Osteocyte (in vitro differentiated cells): Measurements from ENCODE around the gene YBEY. TPM values are rescaled to one million over a fixed set of nuclear protein-coding genes. Genes with fewer than 3 reads are reported as not detected.

ENCODE experiments used
- DNase-seq: peaks from one replicate; pipeline ENCODE4 v3.0.0; 2021; ENCODE audit warnings: mixed read lengths; ENCODE audit not compliant: unreplicated experiment; ENCODE audit errors: extremely low spot score
- H3K27ac Mint-ChIP-seq: one replicate; pipeline ENCODE4 v1.8.0; 2021; ENCODE audit warnings: mild to moderate bottlenecking, mixed read lengths; ENCODE audit not compliant: unreplicated experiment
- H3K27me3 Mint-ChIP-seq: one replicate; pipeline ENCODE4 v1.8.0; 2021; ENCODE audit warnings: mixed read lengths; ENCODE audit not compliant: unreplicated experiment
- H3K36me3 Mint-ChIP-seq: one replicate; pipeline ENCODE4 v1.8.0; 2021; ENCODE audit warnings: mixed read lengths; ENCODE audit not compliant: unreplicated experiment
- H3K4me1 Mint-ChIP-seq: one replicate; pipeline ENCODE4 v1.8.0; 2021; ENCODE audit warnings: mixed read lengths; ENCODE audit not compliant: unreplicated experiment
- H3K4me3 Mint-ChIP-seq: one replicate; pipeline ENCODE4 v1.8.0; 2021; ENCODE audit warnings: mild to moderate bottlenecking, moderate library complexity, mixed read lengths; ENCODE audit not compliant: unreplicated experiment
- H3K9me3 Mint-ChIP-seq: one replicate; pipeline ENCODE4 v1.8.0; 2021; ENCODE audit warnings: mixed read lengths; ENCODE audit not compliant: unreplicated experiment
- total RNA-seq: library from RNA; stranded (reverse); gene quantifications from 2 replicates; pipeline ENCODE4 v1.2.1, GENCODE V29; 2021
- TF ChIP-seq, protein P1 (sequence below): fragments of 200-600 bp; sonication (generic); IDR thresholded peaks from 2 replicates; pipeline ENCODE4 v1.5.0; 2021; ENCODE audit warnings: antibody characterized with exemption, mild to moderate bottlenecking, moderate library complexity

The YBEY gene
- total RNA-seq, 1 donor from 2014 or later = 17.9 TPM

DNA sequence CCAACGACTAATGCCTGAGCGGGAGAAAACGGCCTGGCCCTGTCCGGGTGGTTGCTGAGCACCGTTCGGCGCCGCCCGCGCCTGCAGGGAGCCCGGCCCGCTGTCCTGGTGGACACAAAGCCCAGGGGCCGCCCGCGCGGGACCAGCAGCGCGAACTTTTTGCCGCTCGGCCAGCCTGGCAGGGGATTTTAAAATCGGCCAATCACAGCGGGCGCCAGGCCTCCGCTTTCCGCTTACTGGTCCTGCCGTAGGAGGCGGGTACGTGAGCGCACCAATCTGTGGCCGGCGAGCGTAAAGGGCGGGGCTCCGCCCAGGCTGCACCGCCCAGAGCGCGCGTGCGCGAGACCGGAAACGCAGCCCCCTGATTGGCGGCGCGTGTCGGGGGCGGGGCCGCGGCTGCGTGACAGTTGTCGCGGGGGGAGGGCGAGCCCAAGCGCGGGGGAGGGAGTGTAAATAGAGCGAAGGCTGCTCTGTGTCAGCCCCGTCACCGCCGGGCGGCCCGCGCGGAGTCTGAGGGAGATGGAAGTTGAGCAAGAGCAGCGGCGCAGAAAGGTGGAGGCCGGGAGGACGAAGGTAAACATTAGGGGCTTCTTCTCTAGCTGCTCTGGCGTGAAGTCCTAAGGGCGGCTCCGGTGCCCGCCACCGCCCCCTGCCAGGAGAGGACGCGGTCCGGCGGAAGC, 37.7 kb downstream of the YBEY start, which contains the start of the genes C21orf58 and PCNT:
TSS of gene C21orf58 (minus strand) at position 161 of the 680 bp plus-strand sequence. CDS start 1,132 bp downstream, outside the sequence.
TSS of gene PCNT (plus strand) at position 447 of the 680 bp plus-strand sequence. CDS start at position 520, 73 bp downstream.
- H3K27me3 Mint-ChIP-seq = no peaks in the 10 kb centered on the region
- H3K9me3 Mint-ChIP-seq = no peaks in the 10 kb centered on the region
- peaks cover 43% of the 10 kb centered on the region for H3K4me1 Mint-ChIP-seq
- peak within 1 kb of the TSS; percentile 97 for H3K27ac Mint-ChIP-seq
- H3K4me3 Mint-ChIP-seq = peak within 1 kb of the TSS; percentile 95
- peaks cover 13% of the 10 kb centered on the region for H3K36me3 Mint-ChIP-seq
- DNase-seq = peak; percentile 100
- TF ChIP-seq, protein P1, sequence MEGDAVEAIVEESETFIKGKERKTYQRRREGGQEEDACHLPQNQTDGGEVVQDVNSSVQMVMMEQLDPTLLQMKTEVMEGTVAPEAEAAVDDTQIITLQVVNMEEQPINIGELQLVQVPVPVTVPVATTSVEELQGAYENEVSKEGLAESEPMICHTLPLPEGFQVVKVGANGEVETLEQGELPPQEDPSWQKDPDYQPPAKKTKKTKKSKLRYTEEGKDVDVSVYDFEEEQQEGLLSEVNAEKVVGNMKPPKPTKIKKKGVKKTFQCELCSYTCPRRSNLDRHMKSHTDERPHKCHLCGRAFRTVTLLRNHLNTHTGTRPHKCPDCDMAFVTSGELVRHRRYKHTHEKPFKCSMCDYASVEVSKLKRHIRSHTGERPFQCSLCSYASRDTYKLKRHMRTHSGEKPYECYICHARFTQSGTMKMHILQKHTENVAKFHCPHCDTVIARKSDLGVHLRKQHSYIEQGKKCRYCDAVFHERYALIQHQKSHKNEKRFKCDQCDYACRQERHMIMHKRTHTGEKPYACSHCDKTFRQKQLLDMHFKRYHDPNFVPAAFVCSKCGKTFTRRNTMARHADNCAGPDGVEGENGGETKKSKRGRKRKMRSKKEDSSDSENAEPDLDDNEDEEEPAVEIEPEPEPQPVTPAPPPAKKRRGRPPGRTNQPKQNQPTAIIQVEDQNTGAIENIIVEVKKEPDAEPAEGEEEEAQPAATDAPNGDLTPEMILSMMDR = no peak

DNA sequence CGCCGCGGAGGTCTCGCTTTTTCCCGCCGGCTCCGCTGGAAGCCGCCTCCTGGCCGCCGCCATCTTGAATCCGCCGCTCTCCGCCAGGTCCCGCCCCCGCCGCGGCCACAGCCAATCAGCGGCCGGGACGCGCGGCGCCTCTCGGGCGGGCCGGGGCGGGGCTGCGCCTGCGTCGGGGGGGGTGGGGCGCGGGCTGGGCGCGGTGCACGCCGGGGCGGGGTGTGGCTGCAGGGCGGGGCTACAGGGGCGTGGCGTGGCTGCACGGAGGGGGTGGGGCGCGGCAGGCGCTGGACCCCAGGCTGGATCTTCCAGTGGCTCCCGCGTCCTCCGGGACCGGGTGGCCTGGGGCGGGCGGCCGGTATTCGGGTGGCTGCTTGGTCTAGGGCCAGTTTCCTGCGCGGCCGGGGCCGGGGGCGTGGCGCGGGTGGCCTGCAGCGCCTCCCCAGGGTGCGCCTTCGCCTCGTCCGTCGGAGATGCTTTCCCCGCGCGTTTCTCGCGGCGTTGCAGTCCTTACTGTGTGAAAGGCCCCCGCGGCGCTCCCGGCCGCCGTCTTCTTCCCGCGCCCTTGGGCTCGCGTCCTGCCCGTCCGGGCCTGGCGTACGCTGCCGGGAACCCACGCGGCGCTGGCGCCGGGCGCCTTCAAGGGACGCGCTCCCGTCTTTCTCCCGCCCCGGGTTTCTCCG, 38.4 kb downstream of the YBEY start:
- H3K36me3 Mint-ChIP-seq = peaks cover 17% of the 10 kb centered on the region
- peak overlapping the region; percentile 95 for H3K4me3 Mint-ChIP-seq
- H3K27me3 Mint-ChIP-seq = no peaks in the 10 kb centered on the region
- peak overlapping the region; percentile 97 for H3K27ac Mint-ChIP-seq
- no peaks in the 10 kb centered on the region for H3K9me3 Mint-ChIP-seq
- H3K4me1 Mint-ChIP-seq = peaks cover 43% of the 10 kb centered on the region
- TF ChIP-seq, protein P1 = no peak
- DNase-seq = peak; percentile 95

DNA sequence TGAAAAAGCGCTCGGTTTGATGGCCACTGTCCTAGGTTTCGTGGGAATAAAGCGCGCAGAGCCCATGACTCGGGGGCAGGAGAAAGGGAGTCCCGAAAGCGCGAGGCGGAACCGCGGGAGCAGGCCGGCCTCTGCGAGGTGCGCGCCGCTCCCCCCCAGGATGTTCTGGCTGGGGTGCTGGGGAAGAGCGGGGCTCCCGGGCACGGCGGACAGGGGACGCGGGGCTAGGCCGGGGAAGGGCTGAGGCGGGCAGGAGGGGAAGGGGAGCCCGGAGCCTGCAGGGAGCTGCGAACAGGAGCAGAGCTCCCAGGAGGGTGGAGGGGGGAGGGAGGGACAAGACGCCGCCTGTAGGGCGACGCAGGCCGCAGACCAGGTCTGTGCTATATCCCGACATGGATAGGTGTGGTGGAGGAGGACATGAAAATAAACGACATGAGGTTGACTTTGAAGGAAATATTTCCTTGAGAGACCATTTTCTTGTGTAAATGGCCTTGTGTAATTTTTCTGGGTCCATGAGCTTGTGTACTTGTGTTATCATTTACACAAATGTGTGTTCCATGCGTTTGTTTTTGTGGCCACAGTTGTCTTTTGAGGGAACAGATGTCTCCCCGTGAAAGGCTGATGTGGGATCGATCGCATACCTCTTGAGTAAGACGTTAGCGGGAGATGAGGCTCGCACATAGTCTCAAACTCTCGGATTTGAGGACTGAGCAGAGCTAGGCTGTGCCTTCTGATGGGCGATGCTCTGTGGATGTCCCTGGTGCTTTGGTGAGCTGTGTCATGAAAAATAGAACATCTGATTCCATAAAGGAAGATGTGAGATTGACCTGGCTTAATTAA, 39.2 kb downstream of the YBEY start:
- no peak for DNase-seq
- Mint-ChIP-seq H3K4me3 (peak overlapping the region; percentile 79), H3K9me3 (no peaks in the 10 kb centered on the region), H3K27me3 (no peaks in the 10 kb centered on the region), H3K27ac (peak overlapping the region; percentile 81), H3K4me1 (peaks cover 42% of the 10 kb centered on the region), H3K36me3 (peaks cover 19% of the 10 kb centered on the region)
- TF ChIP-seq, protein P1 = peak; percentile 41

DNA sequence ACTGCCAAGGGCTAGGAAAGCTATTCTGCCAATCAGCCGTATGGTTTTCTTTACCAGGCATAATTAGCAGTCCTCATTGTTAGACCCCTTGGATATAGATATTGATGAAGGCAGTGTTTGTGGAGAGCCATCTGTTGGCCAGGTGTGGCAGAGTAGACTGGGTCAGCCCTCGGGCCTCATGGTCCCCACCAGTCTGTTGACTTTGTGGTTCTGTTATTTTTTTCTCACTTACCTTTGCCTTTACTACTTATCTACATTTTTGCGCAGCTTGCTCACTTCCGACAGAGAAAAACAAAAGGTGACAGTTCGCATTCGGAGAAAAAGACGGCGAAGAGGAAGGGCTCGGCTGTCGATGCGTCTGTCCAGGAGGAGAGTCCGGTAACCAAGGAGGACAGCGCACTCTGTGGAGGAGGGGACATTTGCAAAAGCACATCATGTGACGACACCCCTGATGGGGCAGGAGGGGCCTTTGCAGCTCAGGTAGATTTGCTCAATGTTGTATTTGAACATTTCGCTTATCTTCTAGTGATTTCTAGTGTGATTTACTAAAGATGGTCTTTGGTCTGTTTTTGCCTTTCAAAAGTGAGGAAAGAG, 40.1 kb downstream of the YBEY start:
- no peak overlapping the region for H3K4me3 Mint-ChIP-seq
- no peaks in the 10 kb centered on the region for H3K9me3 Mint-ChIP-seq
- TF ChIP-seq, protein P1 = no peak
- peaks cover 23% of the 10 kb centered on the region for H3K36me3 Mint-ChIP-seq
- peak overlapping the region; percentile 81 for H3K27ac Mint-ChIP-seq
- peaks cover 35% of the 10 kb centered on the region for H3K4me1 Mint-ChIP-seq
- DNase-seq = no peak
- H3K27me3 Mint-ChIP-seq = no peaks in the 10 kb centered on the region
